Cerebellar nuclear complex (tissue), 1 donor: ENCODE results near the gene EIF4EBP2.

Experiments
- DNase-seq, 2 experiments: peaks; one replicate each; lab custom pipeline; 2025; lab: John Stamatoyannopoulos, UW

EIF4EBP2 gene

GRCh38 chr10:70378122-70378521 lies 25.8 kb upstream of the EIF4EBP2 start:
- no peak for DNase-seq

GRCh38 chr10:70379581-70380176 lies 24.3 kb upstream of the EIF4EBP2 start:
- no peak for DNase-seq

- DNase-seq, result peak; percentile 39 to 63
These were observed 23.4 kb upstream of the EIF4EBP2 start for GRCh38 chr10:70380350-70381135.

- peak in 1 of 2 experiments; percentile 42 for DNase-seq
These were observed 22.2 kb upstream of the EIF4EBP2 start for GRCh38 chr10:70381471-70382421.

- DNase-seq, result no peak
These were observed 12.3 kb upstream of the EIF4EBP2 start for GRCh38 chr10:70391654-70392053.

- DNase-seq, result no peak
These were observed 7.8 kb upstream of the EIF4EBP2 start for GRCh38 chr10:70396140-70396539.

GRCh38 chr10:70399177-70399576 lies 4.8 kb upstream of the EIF4EBP2 start:
- no peak for DNase-seq

- DNase-seq, result no peak
These were observed 386 bp upstream of the EIF4EBP2 start for GRCh38 chr10:70403483-70404035.

- no peak for DNase-seq
These were observed 767 bp downstream of the EIF4EBP2 start for GRCh38 chr10:70404787-70405036.

- DNase-seq, result no peak
These were observed 1.3 kb downstream of the EIF4EBP2 start for GRCh38 chr10:70405037-70405824.

- DNase-seq, result no peak
These were observed 5.8 kb downstream of the EIF4EBP2 start for GRCh38 chr10:70409772-70410171.

- no peak for DNase-seq
These were observed 6.7 kb downstream of the EIF4EBP2 start for GRCh38 chr10:70410608-70411007.

GRCh38 chr10:70412356-70412755 lies 8.4 kb downstream of the EIF4EBP2 start:
- no peak for DNase-seq

GRCh38 chr10:70417568-70417967 lies 13.6 kb downstream of the EIF4EBP2 start:
- DNase-seq, result no peak

- DNase-seq, result no peak
These were observed 14.3 kb downstream of the EIF4EBP2 start for GRCh38 chr10:70418229-70418628.

- no peak for DNase-seq
These were observed 14.8 kb downstream of the EIF4EBP2 start for GRCh38 chr10:70418713-70419112.

- no peak for DNase-seq
These were observed 20.4 kb downstream of the EIF4EBP2 start for GRCh38 chr10:70424320-70424719.

GRCh38 chr10:70425096-70425495 lies 21.2 kb downstream of the EIF4EBP2 start:
- no peak for DNase-seq

GRCh38 chr10:70426823-70427222 lies 22.9 kb downstream of the EIF4EBP2 start:
- no peak for DNase-seq

- DNase-seq, result no peak
These were observed 26.8 kb downstream of the EIF4EBP2 start for GRCh38 chr10:70430493-70431445.
